HG02870 (cell line): Measurements from ENCODE around the gene HTT-AS.

Experiments
- ATAC-seq: cut with Tn5 transposase; IDR thresholded peaks from one replicate; pipeline ENCODE4 v1.9.1; 2021; ENCODE audit warnings: mild to moderate bottlenecking, moderate library complexity; ENCODE audit not compliant: unreplicated experiment

Gene HTT-AS

GRCh38 chr4:3091464-3091863 is 17.1 kb upstream of the HTT-AS start:
- no peak for ATAC-seq

GRCh38 chr4:3087115-3087797 is 12.9 kb upstream of the HTT-AS start:
- ATAC-seq, result no peak

- no peak for ATAC-seq
These were observed 11.8 kb upstream of the HTT-AS start for GRCh38 chr4:3085948-3086670.

GRCh38 chr4:3083732-3084131 is 9.4 kb upstream of the HTT-AS start:
- ATAC-seq, result no peak

GRCh38 chr4:3082925-3083515 is 8.7 kb upstream of the HTT-AS start:
- no peak for ATAC-seq

- peak; percentile 33 for ATAC-seq
These were observed 5.4 kb upstream of the HTT-AS start for GRCh38 chr4:3079694-3080123.

- ATAC-seq, result peak; percentile 35
These were observed 3.5 kb upstream of the HTT-AS start for GRCh38 chr4:3077796-3078195.

- ATAC-seq, result no peak
These were observed 1.3 kb upstream of the HTT-AS start for GRCh38 chr4:3075652-3075981.

GRCh38 chr4:3074846-3075651 is 711 bp upstream of the HTT-AS start:
- ATAC-seq, result no peak

- ATAC-seq, result no peak
These were observed 920 bp downstream of the HTT-AS start for GRCh38 chr4:3073158-3074077.

GRCh38 chr4:3071811-3072210 is 2.5 kb downstream of the HTT-AS start:
- ATAC-seq, result no peak

GRCh38 chr4:3070709-3071500 is 3.4 kb downstream of the HTT-AS start:
- ATAC-seq, result no peak

GRCh38 chr4:3069661-3070199 is 4.6 kb downstream of the HTT-AS start:
- no peak for ATAC-seq

GRCh38 chr4:3067473-3068001 is 6.8 kb downstream of the HTT-AS start:
- ATAC-seq, result no peak

GRCh38 chr4:3066836-3067400 is 7.4 kb downstream of the HTT-AS start:
- no peak for ATAC-seq

GRCh38 chr4:3065551-3065950 is 8.8 kb downstream of the HTT-AS start:
- ATAC-seq, result no peak

GRCh38 chr4:3062471-3062870 is 11.9 kb downstream of the HTT-AS start:
- ATAC-seq, result no peak

- no peak for ATAC-seq
These were observed 13.4 kb downstream of the HTT-AS start for GRCh38 chr4:3060946-3061345.

GRCh38 chr4:3059943-3060342 is 14.4 kb downstream of the HTT-AS start:
- no peak for ATAC-seq
